ENCODE data around the gene MS4A6E.
A peak's percentile ranks its signal among the peaks of the same experiment; 100 is the strongest.
"Not testable (repeated sequence)": the region's sequence is repeated elsewhere in the genome, so short reads cannot be mapped to it uniquely, and the experiment has no call there.

MS4A6E gene

DNA sequence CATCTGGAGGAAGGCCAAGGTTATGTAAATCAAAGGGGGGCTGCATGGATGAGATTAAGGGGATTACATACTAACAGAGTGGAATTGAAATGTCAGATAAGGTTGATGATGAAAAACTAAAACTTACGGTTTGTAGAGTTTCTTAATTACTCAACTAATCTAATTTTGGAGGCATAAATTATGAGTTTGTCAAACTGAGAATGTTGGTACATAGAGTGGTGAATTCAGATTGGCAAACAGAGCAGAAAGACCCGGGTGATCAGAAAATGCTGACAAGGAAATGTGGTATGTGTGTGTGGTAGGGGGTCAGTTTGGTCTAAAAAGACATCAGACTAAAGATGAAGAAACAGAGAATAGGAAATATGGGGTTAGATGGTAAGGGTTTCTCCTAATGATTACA, 11.0 kb downstream of the MS4A6E start:
- DNase-seq = no peak

DNA sequence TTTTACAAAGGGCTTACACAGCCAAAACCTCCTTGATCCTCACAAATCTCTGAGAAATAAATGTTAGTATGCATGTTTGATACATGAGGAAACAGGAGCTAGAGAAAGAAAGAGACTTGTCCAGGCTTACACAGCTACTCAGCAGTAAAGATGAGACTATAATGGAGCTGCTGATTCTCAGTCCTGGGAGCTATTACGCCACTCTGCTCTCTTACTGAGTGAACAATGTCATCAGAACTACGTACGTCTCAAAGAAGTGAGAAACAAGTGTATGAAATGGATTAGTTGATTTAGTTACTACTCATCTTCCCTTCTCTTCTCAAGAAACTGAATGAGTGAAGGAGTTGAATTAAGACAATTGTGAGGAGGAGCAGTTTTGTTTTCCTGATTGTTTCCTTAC, 12.3 kb downstream of the MS4A6E start:
- no peak for DNase-seq

DNA sequence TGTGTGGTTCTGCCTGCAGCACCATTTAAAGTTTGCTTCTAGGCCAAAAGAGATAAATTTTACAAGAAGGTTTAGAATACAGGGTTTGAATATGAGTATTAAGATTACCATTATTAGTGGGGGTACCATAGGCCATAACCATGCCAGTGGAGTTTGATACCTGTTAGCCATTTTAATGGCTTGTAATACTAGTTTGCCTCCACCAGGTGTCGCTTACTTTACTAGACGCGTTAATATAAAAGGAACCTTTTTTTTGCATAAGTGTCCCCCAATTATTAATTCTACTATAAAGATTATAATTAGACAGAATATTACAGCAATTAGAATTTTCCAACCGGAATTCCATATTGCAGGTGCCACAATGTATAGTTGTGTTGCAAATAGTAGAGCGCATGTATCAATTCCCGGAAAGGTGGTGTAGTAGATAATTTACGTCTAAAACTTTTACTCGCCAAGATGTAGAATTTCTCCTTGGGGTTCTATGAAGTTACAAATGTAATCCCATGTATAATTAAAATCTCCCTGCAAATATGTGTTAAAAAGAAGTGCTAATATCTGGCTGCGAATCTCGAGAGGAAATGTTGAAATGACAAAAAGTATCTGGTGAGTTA, 16.1 kb downstream of the MS4A6E start:
- no peak for DNase-seq

DNA sequence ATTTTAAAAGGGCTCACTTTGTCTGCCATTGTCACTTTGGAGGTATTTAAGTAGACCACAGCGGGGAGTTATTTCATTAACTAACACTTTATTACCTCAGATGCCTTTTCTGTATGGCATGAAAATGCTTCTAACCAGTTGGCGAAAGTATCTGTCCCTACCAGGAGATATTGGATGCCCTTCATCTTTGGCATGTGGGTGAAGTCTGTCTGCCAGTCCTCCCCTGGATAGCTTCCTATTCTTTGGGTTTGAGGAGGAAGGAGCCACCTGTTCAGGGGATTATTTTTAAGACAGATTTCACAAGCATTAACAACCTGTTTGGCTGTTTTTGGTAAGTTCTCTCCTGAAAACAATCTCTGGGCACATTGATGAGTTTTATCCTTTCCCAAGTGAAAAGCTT, 17.1 kb downstream of the MS4A6E start:
- DNase-seq = no peak

DNA sequence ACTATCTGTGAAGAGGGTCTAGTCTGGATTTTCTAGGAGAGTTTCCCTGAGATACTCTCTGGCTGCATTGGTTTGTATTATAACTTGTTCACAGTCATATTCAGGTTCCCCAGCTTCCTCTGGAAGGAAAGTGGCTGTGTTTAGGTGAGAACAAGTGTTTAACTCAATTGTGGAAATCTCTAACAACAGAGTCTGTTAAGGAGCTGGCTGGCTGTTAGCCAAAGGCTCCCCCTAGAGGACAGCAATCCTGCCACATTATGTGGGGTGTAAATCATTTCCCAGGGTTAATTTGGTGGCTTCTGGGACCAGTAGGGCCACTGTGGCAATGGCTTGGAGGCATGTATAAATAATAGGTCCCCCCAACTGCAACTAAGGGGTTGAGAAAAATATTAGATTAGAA, 18.4 kb downstream of the MS4A6E start:
- DNase-seq = no peak

DNA sequence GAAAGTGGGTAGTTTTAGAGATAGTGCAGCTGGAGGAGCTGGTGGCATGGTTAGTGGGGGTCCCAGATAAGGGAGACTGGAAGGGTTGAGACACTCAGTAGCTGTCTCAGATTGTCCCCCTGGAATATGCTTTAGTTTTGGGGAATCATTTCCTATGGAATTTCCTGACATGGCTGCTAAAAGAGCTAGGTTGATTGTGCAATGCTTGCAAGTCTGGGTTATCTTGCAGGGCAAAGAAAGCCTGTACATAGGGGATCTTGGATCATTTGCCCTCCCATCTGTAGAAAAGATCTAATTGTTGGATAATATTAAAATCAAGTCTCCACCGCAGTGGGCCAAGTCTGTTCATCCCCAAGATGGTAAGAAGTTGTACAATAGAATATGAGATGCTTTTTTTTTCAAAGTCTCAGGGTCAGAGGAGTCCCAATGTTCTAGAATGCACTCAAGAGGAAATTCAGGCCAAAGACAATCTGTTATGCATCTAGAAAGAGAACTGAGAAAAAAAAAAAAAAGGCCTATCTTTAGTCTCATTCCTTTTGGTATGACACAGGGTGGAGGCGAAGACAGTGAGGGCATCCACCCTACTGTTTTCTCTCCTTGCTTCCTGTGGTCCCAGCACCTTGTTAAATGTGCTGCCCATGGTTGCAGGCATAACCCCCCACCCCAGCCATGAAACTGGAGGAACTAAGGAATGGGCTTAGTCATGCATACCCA, 20.2 kb downstream of the MS4A6E start:
- no peak for DNase-seq

DNA sequence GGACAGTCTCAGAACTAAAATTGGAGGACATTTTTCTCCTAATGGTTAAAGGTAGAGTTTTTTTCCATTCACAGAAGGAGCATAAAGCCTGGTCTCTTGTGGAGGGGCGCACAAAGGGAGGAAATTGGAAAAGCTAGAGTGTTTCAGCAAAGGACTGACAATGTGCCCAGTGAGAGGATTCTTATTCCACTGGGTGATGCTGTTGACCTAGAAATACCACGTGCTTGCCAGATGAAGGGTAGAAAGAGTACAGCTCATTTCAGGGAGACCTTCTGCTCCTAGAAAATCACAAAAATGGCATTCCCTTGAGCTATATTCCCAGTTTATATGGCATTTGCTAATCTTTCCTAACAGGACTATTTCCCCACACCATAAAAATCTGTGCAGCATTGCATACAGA, 21.1 kb downstream of the MS4A6E start:
- no peak for DNase-seq

DNA sequence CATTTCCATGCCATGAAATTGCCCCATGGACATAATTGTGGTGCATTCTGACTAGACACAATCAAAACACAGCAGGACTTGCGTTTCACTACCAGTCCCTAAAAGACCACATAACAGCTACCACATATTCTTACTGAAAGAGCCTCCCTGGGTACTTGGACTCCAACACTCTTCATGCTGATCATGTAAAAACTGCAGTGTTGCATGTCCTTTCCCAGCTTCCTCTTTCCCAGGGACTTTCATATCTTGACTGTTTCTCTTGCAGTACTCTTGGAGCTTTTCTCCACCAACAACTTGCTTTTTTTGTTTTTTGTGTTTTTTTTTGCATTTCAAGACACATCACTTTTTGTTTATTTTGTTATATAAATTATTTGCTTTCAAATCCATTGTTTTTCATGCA, 22.9 kb downstream of the MS4A6E start:
- no peak for DNase-seq

DNA sequence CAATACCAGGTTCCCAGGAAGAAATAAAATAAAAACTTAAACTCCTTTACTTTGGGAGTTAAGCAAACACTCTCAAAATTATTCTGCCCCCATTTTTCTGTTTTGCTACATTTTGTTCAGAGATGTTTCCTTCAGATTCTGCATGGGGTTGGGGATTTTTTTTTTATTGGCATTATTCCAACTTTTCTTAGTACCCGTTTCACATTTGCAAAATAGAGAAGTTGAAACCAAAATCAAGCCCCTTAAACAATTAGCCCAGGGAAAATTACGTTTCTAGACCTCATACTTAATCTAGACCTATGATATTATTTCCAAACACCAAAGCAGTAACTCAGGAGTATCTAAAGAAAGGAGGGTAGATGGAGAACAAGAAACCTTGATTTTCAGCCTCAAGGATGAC, 30.7 kb downstream of the MS4A6E start:
- no peak for DNase-seq

DNA sequence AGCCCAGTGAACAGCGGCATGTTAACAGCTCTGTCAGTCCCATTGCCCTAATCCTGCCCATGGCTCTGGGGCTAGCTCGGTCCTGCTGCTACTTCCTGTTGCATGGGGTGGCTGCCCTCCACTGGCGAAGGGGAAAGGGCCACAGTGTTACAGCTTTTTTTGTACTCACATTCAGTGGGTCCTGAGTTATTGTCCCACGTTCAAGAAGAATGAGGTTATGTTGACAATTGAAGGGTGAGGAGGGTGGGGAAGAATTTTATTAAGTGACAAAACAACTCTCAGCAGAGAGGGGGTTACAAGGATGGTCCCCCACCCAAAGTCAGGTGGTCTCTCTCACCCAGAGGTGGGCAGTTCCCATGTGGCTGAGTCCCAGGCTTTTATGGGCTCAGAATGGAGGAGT, 33.6 kb downstream of the MS4A6E start:
- DNase-seq = no peak

DNA sequence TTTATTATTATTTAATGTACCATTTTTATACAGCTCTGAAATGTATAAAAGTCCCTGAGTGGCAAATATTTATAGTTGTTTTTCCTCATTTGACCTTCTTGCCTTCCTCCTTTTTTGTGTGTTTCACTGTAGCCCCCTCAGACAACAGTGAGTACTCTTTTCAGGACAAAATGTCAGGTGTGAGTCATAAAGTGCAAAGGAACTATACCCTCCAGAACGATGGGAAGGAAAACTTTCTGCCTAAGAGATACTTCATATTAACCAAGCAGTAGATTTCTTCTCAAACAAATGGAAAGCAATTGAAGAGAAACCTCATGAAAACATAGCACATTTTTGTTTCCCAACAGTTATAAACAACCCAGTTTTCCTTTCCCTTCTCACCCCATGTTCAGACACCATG, 35.2 kb downstream of the MS4A6E start:
- no peak for DNase-seq

DNA sequence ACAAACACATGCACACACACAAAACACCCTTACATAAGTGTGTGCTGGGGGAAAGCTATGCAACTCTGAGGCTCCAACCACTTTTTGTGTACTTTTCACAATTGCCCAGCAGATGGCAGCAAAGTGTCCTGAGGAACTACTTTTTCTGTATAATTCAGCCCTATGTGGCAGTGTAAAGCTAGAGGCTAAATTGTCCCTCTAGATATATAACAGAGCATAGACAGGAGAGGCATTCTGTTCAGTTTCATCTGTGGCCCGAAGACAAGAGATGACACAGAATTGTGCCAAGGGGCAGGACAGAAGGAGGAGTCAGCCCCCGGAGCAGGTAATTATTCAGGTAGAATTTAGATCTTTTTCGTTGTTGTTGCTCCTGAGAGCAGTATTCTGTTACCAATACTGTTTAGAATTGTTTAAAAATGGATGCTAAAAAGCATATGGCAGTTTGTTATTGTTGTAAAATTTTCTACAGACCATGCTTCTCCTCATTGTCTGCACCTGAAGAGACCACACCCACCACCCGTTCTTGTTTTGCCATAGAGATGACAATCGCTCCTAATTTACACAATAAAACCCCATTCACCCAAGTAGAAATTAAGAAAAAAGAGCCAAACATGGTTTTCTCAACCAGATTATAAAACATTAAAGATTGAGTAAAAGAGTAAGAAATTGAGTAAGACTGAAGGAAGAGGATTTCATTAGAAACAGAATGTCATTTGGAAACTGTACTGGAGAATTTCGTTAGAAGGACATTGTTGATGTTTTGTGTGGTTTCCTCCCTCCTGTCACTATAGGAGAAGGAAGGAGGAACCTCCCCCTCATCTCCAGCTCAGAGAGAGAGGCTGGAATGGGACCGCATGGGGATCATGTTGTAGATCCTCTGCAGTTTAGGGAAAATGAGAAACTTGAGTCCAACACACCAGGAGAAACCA, 36.8 kb downstream of the MS4A6E start:
- DNase-seq = peak; percentile 83

DNA sequence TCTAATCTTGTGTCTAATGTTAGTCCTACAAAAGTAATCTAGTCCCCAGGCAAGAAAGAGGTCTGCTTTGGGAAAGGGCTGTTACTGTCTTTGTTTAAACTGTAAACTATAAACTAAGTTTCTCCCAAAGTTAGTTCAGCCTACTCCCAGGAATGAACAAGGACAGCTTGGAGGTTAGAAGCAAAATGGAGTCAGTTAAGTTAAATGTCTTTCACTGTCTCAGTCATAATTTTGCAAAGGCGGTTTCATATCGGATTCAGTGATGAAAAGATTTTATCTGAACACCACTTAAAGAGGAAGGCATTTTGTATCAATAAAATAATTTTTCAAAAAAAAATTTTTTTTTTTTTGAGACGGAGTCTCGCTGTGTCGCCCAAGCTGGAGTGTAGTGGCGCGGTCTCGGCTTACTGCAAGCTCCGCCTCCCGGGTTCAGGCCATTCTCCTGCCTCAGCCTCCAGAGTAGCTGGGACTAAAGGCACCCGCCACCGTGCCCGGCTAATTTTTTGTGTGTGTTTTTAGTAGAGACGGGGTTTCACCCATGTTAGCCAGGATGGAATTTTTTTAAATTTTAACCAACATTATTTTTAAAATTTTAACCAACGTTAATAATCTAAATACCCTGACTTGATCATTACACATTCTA, 39.3 kb downstream of the MS4A6E start:
- not testable (repeated sequence) for DNase-seq

DNA sequence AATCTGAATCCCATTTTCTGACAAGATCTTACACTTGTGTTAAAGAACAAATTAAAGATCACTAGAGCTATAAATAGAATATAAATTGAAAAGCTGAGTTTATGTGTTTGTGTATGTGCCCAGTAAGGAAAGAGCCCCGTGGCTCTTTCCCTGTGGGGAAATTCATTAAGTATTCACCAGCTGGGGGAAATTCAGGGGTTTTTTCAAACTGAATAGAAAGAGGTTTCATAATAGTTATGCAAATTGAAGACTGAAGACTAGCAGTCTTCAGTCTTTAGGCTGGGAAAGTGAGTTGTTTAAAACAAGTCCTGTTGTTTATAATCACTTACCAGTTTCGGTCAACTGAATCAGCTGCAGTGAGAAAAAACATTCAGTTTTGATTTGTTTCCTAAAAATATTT, 40.0 kb downstream of the MS4A6E start:
- no peak for DNase-seq

DNA sequence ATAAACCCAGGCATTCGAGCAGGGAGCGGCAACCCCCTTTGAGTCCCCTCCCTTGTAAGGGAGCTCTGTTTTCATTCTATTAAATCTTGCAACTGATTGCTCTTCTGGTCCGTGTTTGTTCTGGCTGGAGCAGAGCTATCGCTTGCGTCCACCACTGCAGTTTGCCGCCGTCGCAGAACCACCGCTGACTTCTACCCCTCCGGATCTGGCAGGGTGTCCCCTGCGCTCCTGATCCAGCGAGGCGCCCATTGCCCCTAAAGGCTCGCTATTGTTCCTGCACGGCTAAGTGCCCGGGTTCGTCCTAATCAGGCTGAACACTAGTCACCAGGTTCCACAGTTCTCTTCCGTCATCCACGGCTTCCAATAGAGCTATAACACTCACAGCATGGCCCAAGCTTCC, 40.8 kb downstream of the MS4A6E start:
- no peak for DNase-seq

DNA sequence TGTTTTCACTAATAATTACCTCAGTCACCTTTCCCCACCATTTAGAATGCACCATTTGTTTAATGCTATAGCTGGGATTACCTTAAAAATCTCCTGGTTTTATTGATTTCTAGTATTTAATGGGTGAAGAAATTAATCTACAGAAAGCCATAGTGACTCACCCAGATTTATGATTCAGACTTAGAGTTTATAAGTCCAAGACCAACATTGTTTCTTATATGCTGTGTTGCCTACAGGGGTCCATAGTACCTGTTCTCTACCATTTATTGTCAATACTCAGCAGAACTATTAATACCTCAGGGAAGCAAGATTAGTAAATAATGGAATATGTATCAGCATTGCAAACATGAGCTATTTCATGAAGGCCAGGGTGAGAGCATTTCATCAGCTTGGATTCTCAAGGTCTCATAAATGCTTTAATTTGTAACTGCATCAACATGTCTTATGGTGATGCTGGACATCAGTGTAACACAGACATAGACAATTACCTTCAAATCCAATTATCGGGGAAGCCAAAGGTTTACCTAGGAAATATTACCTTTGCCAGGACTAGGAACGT, 43.3 kb downstream of the MS4A6E start:
- DNase-seq = no peak

DNA sequence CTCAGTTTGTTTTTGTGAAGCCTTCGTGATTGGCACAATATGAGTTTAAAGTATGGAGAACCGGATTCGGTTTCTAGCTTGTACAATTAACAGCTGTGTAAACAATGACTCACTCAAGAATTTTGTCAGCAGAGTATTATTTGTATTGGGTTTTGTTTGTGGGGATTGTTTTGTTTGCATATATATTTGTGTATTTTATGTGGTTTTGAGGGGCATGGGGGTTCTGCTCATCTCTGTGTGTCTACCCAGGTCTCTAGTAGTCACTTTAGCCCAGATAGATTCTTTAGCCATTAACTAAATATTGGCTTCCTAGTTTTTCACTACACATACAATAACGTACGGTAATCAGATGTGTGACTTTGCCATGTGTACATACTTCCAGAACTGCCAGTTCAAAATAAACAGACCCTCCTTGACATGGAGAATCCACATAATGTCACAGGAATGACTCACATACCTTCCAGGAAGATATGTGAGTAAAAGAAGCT, 43.8 kb downstream of the MS4A6E start:
- no peak for DNase-seq

DNA sequence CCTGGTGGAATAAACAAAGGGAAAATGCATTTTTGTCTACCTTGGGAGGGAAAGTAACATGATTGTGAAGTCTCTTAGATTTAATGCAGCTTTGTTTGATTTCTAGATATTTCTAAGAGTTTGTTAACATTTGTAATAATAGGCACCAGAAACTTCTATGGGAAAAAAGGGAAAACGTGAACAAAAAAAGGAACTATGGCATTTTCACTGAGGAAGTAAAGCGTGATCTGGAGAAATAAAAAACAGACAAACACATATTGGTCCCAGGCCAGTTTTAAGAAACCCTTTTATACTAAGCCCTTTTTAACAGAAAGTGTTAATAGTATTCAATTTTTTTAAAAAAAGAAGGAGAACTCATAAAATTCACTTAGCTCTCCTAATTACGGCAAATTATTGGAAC, 44.3 kb downstream of the MS4A6E start:
- no peak for DNase-seq

DNA sequence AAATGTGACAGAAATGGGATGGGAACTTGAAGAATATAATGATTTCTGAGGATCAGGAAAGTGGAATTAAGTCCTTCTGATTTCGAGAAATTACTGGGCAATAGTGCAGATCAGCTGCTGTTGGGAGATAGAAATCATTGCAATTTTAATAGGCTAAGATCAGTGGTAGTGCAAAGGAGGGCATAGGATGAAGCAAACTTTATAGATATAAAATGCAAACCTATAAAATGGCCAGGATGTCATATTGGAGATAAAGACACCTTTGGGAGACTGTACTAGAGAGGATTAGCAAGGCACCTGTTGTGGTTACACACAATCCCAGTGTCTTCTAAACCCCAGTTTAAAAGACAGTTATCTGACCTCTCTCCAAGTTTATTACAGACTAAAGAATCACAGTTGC, 44.8 kb downstream of the MS4A6E start:
- DNase-seq = no peak

DNA sequence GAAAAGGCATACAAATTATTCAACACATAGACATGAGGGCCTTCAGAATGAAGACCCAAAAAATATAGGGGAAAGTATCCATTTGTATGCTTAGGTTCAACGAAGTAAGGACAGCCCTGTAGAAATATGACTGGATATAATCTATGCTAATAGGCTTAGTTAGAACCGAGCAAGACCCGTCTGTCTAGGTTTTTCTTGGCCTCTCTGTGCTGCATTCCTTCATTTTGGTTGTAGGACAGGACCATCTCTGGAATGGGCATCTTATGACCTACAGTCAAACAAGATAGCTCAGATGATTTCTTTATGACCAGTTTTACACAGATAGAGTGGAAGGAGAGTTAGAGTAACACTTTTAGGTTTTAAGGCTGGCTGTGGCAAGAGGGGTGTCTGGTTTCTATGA, 45.7 kb downstream of the MS4A6E start:
- no peak for DNase-seq

DNA sequence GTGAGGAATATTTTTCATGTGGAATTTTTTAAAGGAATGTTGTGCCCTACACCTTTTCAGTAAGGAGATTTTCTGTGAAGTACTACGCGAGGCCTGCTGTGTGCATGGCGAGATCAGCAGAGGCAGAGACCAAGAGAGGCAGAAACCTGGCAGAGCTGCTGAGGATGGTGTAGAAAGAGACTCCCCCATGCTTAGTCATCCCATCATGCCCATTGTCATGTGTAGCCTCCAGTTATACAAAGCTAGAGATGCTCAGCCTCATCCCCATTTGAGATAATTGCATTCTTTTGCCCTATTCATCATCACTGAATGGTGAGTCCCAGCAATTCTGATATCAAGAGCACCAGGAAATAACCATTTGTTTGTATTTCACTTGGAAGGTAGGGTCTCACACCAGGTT, 48.3 kb downstream of the MS4A6E start:
- no peak for DNase-seq

DNA sequence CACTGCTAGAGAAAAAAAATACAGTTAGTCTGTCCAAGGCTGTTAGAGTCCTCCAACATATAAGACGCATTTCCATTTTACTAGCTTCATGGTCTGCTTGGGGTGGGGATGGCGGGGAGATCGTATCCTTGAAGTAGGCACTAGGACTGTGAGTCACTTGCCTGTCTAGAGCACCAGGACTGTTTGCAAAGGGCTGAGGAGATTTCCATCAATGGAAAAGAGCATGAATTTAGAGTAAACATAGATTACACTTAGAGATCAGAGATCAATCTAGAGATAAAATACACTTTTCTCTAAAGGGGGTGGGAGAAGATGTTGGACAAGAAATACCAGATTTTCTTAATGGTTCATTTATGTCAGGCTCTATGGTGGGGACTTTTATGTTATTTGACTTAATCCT, 49.5 kb downstream of the MS4A6E start:
- peak; percentile 79 for DNase-seq

Data from islet precursor cell (in vitro differentiated cells).